H1 (cell line): Measurements from ENCODE around the gene TBC1D22A.

Experiments used
- CTCF ChIP-seq, 3 experiments: IDR thresholded peaks; 1 replicate in 2 of 3; 2 replicates in 1 of 3; pipeline versions ENCODE4 v1.5.1 to v1.6.1; 2011; ENCODE audit warnings: low read length in 3 of 3, mild to moderate bottlenecking in 3 of 3, inconsistent platforms in 2 of 3, low read depth in 1 of 3, moderate library complexity in 1 of 3; ENCODE audit not compliant: insufficient read depth in 1 of 3; ENCODE audit errors: control extremely low read depth in 1 of 3
- EZH2 ChIP-seq: fragments of 200-600 bp; sonication (generic); IDR thresholded peaks from 2 replicates; pipeline ENCODE4 v1.7.1; 2012; ENCODE audit warnings: low read depth, mild to moderate bottlenecking, moderate library complexity, low read length, inconsistent platforms; ENCODE audit not compliant: severe bottlenecking
- FOSL1 ChIP-seq: IDR thresholded peaks from 2 replicates; pipeline ENCODE4 v1.6.1; 2011; ENCODE audit warnings: mild to moderate bottlenecking, low read depth, low read length, moderate library complexity; ENCODE audit not compliant: insufficient read depth
- JUN ChIP-seq: IDR thresholded peaks from 2 replicates; pipeline ENCODE4 v1.6.1; 2011; ENCODE audit warnings: low read depth, mild to moderate bottlenecking, improper control_type of control experiment, low read length
- JUND ChIP-seq: IDR thresholded peaks from 2 replicates; pipeline ENCODE4 v1.6.1; 2011; ENCODE audit warnings: mild to moderate bottlenecking, improper control_type of control experiment, low read length
- POLR2A ChIP-seq, 2 experiments: IDR thresholded peaks; 1 replicate in 1 of 2; 2 replicates in 1 of 2; pipeline ENCODE4 v1.6.1; 2011; ENCODE audit warnings: low read depth in 2 of 2, low read length in 2 of 2, mild to moderate bottlenecking in 2 of 2; ENCODE audit errors: control extremely low read depth in 1 of 2
- TAF1 ChIP-seq: IDR thresholded peaks from 2 replicates; pipeline ENCODE4 v1.6.1; 2011; ENCODE audit warnings: mild to moderate bottlenecking, low read depth, low read length
- TF ChIP-seq, protein P1 (sequence below): fragments of 300-600 bp; sonication (generic); IDR thresholded peaks from 2 replicates; pipeline ENCODE4 v1.7.1; 2012; ENCODE audit warnings: low read length, moderate library complexity, mild to moderate bottlenecking, inconsistent platforms; ENCODE audit not compliant: insufficient replicate concordance
- TF ChIP-seq, protein P2 (sequence below): IDR thresholded peaks from 2 replicates; pipeline ENCODE4 v1.6.1; 2012; ENCODE audit warnings: inconsistent platforms

DNA sequence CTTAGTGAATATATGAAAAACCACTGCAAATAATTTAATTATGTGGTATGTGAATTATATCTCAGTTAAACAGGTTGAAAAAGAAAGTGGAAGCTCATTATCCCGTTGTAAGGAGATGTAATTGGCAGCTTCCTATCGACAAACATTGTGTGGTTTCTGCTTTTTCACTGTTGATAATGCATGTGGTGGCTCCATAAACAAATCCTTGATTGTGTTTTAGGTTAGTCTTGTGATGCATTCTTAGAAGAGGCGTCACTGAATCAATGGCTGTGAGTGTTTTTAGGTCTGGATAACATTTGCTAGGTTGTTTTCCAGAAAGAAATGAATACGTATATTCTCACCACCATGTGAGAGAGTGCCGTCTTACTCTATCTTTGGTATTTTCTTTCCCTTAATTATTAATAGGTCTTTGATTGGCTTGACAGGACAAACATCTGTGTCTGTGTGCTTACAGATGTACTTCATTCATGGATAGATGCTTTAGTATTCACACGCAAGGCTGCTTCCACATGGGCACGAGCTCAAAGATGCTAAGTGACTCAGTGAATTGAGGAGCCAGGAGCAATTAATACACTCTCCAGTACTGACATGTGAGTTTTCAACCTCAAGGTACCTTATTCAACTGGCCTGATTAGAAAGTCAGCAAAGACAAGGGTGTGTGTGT is 166.7 kb downstream of the TBC1D22A start:
- no peak for TF ChIP-seq TAF1
- TF ChIP-seq CTCF (IDR thresholded peaks at IDR 0.05; ENCODE audit: control extremely low read depth in 1 of 3, insufficient read depth in 1 of 3, low read depth in 1 of 3, low read length in 3 of 3) = no peak
- no peak for TF ChIP-seq JUND
- TF ChIP-seq FOSL1 = no peak
- TF ChIP-seq JUN = no peak
- TF ChIP-seq EZH2 = no peak
- TF ChIP-seq, protein P1, sequence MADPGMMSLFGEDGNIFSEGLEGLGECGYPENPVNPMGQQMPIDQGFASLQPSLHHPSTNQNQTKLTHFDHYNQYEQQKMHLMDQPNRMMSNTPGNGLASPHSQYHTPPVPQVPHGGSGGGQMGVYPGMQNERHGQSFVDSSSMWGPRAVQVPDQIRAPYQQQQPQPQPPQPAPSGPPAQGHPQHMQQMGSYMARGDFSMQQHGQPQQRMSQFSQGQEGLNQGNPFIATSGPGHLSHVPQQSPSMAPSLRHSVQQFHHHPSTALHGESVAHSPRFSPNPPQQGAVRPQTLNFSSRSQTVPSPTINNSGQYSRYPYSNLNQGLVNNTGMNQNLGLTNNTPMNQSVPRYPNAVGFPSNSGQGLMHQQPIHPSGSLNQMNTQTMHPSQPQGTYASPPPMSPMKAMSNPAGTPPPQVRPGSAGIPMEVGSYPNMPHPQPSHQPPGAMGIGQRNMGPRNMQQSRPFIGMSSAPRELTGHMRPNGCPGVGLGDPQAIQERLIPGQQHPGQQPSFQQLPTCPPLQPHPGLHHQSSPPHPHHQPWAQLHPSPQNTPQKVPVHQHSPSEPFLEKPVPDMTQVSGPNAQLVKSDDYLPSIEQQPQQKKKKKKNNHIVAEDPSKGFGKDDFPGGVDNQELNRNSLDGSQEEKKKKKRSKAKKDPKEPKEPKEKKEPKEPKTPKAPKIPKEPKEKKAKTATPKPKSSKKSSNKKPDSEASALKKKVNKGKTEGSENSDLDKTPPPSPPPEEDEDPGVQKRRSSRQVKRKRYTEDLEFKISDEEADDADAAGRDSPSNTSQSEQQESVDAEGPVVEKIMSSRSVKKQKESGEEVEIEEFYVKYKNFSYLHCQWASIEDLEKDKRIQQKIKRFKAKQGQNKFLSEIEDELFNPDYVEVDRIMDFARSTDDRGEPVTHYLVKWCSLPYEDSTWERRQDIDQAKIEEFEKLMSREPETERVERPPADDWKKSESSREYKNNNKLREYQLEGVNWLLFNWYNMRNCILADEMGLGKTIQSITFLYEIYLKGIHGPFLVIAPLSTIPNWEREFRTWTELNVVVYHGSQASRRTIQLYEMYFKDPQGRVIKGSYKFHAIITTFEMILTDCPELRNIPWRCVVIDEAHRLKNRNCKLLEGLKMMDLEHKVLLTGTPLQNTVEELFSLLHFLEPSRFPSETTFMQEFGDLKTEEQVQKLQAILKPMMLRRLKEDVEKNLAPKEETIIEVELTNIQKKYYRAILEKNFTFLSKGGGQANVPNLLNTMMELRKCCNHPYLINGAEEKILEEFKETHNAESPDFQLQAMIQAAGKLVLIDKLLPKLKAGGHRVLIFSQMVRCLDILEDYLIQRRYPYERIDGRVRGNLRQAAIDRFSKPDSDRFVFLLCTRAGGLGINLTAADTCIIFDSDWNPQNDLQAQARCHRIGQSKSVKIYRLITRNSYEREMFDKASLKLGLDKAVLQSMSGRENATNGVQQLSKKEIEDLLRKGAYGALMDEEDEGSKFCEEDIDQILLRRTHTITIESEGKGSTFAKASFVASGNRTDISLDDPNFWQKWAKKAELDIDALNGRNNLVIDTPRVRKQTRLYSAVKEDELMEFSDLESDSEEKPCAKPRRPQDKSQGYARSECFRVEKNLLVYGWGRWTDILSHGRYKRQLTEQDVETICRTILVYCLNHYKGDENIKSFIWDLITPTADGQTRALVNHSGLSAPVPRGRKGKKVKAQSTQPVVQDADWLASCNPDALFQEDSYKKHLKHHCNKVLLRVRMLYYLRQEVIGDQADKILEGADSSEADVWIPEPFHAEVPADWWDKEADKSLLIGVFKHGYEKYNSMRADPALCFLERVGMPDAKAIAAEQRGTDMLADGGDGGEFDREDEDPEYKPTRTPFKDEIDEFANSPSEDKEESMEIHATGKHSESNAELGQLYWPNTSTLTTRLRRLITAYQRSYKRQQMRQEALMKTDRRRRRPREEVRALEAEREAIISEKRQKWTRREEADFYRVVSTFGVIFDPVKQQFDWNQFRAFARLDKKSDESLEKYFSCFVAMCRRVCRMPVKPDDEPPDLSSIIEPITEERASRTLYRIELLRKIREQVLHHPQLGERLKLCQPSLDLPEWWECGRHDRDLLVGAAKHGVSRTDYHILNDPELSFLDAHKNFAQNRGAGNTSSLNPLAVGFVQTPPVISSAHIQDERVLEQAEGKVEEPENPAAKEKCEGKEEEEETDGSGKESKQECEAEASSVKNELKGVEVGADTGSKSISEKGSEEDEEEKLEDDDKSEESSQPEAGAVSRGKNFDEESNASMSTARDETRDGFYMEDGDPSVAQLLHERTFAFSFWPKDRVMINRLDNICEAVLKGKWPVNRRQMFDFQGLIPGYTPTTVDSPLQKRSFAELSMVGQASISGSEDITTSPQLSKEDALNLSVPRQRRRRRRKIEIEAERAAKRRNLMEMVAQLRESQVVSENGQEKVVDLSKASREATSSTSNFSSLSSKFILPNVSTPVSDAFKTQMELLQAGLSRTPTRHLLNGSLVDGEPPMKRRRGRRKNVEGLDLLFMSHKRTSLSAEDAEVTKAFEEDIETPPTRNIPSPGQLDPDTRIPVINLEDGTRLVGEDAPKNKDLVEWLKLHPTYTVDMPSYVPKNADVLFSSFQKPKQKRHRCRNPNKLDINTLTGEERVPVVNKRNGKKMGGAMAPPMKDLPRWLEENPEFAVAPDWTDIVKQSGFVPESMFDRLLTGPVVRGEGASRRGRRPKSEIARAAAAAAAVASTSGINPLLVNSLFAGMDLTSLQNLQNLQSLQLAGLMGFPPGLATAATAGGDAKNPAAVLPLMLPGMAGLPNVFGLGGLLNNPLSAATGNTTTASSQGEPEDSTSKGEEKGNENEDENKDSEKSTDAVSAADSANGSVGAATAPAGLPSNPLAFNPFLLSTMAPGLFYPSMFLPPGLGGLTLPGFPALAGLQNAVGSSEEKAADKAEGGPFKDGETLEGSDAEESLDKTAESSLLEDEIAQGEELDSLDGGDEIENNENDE = no peak
- no peak for TF ChIP-seq POLR2A (IDR thresholded peaks at IDR 0.05; ENCODE audit: control extremely low read depth in 1 of 2, low read depth in 2 of 2, low read length in 2 of 2)
- TF ChIP-seq, protein P2, sequence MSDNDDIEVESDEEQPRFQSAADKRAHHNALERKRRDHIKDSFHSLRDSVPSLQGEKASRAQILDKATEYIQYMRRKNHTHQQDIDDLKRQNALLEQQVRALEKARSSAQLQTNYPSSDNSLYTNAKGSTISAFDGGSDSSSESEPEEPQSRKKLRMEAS = no peak
